IMR-90 (cell line): ENCODE results near the gene SAT2. TPM values are rescaled to one million over a fixed set of nuclear protein-coding genes. Genes with fewer than 3 reads are reported as not detected.

ENCODE experiments used
- ATAC-seq: fragments of 200-7000 bp; cut with Tn5 transposase; 2 replicates; pipeline ENCODE4 v1.9.1; 2020; ENCODE audit warnings: low read depth, mild to moderate bottlenecking, moderate library complexity
- BruUV-seq: library from RNA; stranded (reverse); fragments of 400-500 nt; replicated peaks from 2 replicates; lab custom pipeline; 2021; lab: Mats Ljungman, UMichigan
- CTCF ChIA-PET: fragments of 300-600 bp; formaldehyde crosslinking; extraction: SDS; loops from one replicate; lab custom pipeline; 2021; ENCODE audit warnings: antibody characterized with exemption; lab: Yijun Ruan, JAX
- POLR2A ChIA-PET: fragments of 300-600 bp; sonication (Branson Sonifier 250); formaldehyde crosslinking; loops from one replicate; lab custom pipeline; 2022; ENCODE audit warnings: antibody characterized with exemption; ENCODE audit not compliant: unreplicated experiment; lab: Charles Lee
- DNase-seq: peaks from one replicate; pipeline ENCODE4 v3.0.0; 2013
- H2AFZ ChIP-seq: replicated peaks from 2 replicates; pipeline ENCODE3; 2013; ENCODE audit warnings: low read length, mild to moderate bottlenecking; ENCODE audit not compliant: poor library complexity
- H2AK5ac ChIP-seq: 2 replicates; pipeline ENCODE4 v1.6.1; 2013; ENCODE audit warnings: low read depth, low read length, inconsistent platforms
- H2AK9ac ChIP-seq: replicated peaks from 2 replicates; pipeline ENCODE3; 2013; ENCODE audit warnings: mild to moderate bottlenecking, low read depth, low read length, moderate library complexity; ENCODE audit not compliant: poor library complexity
- H2BK120ac ChIP-seq: 2 replicates; pipeline ENCODE4 v1.6.1; 2013; ENCODE audit warnings: low read depth, low read length, inconsistent platforms
- H2BK15ac ChIP-seq: 3 replicates; pipeline ENCODE4 v1.6.1; 2013; ENCODE audit warnings: low read depth, low read length, inconsistent platforms
- H2BK20ac ChIP-seq: 2 replicates; pipeline ENCODE4 v1.6.1; 2013; ENCODE audit warnings: low read depth, mild to moderate bottlenecking, inconsistent platforms, low read length, moderate library complexity
- H2BK5ac ChIP-seq: 2 replicates; pipeline ENCODE4 v1.6.1; 2013; ENCODE audit warnings: mild to moderate bottlenecking, low read depth, low read length, inconsistent platforms; ENCODE audit not compliant: poor library complexity, severe bottlenecking
- H3K14ac ChIP-seq: replicated peaks from 2 replicates; pipeline ENCODE4 v1.6.1; 2013; ENCODE audit warnings: low read depth, low read length, inconsistent platforms
- H3K18ac ChIP-seq: 2 replicates; pipeline ENCODE4 v1.6.1; 2013; ENCODE audit warnings: low read depth, low read length, control low read depth
- H3K23ac ChIP-seq: 2 replicates; pipeline ENCODE4 v1.6.1; 2013; ENCODE audit warnings: low read depth, low read length, inconsistent platforms
- H3K27ac ChIP-seq: 2 replicates; pipeline ENCODE4 v1.5.1; 2013; ENCODE audit warnings: mild to moderate bottlenecking, control low read depth, low read length; ENCODE audit not compliant: insufficient read depth
- H3K27me3 ChIP-seq: 2 replicates; pipeline ENCODE4 v1.6.1; 2013; ENCODE audit warnings: low read length; ENCODE audit not compliant: control insufficient read depth, insufficient read depth
- H3K36me3 ChIP-seq: 2 replicates; pipeline ENCODE4 v1.6.1; 2013; ENCODE audit warnings: low read length, mixed read lengths; ENCODE audit not compliant: control insufficient read depth, insufficient read depth
- H3K4ac ChIP-seq: 2 replicates; pipeline ENCODE4 v1.6.1; 2013; ENCODE audit warnings: low read depth, low read length, inconsistent platforms
- H3K4me1 ChIP-seq: 2 replicates; pipeline ENCODE4 v1.6.1; 2013; ENCODE audit warnings: low read length, mixed read lengths; ENCODE audit not compliant: control insufficient read depth, insufficient read depth
- H3K4me2 ChIP-seq: 2 replicates; pipeline ENCODE4 v1.6.1; 2013; ENCODE audit warnings: low read depth, mild to moderate bottlenecking, control low read depth, low read length, moderate library complexity
- H3K4me3 ChIP-seq: 2 replicates; pipeline ENCODE4 v1.5.1; 2013; ENCODE audit warnings: low read depth, mild to moderate bottlenecking, control low read depth, low read length, moderate library complexity; ENCODE audit not compliant: insufficient read depth
- H3K56ac ChIP-seq: 2 replicates; pipeline ENCODE4 v1.6.1; 2013; ENCODE audit warnings: low read length, inconsistent platforms; ENCODE audit not compliant: insufficient read depth; ENCODE audit errors: extremely low read depth
- H3K79me1 ChIP-seq, 2 experiments: 2 replicates each; pipeline ENCODE4 v1.6.1; 2013; ENCODE audit warnings: low read length in 2 of 2, inconsistent platforms in 1 of 2, low read depth in 1 of 2
- H3K9ac ChIP-seq: 2 replicates; pipeline ENCODE4 v1.6.1; 2013; ENCODE audit warnings: low read depth, low read length, control low read depth
- H3K9me1 ChIP-seq: 2 replicates; pipeline ENCODE4 v1.6.1; 2013; ENCODE audit warnings: low read length, inconsistent platforms; ENCODE audit not compliant: insufficient read depth
- H3K9me3 ChIP-seq: 2 replicates; pipeline ENCODE4 v1.6.1; 2013; ENCODE audit warnings: low read length; ENCODE audit not compliant: control insufficient read depth, insufficient read depth
- H4K20me1 ChIP-seq: 2 replicates; pipeline ENCODE4 v1.6.1; 2013; ENCODE audit warnings: low read length, inconsistent platforms; ENCODE audit not compliant: insufficient read depth
- H4K5ac ChIP-seq: 2 replicates; pipeline ENCODE4 v1.6.1; 2013; ENCODE audit warnings: mild to moderate bottlenecking, low read depth, low read length, control low read depth
- H4K8ac ChIP-seq, 2 experiments: 2 replicates each; pipeline ENCODE4 v1.6.1; 2013; ENCODE audit warnings: low read depth in 2 of 2, low read length in 2 of 2, control low read depth in 1 of 2, inconsistent platforms in 1 of 2
- H4K91ac ChIP-seq: 2 replicates; pipeline ENCODE4 v1.6.1; 2013; ENCODE audit warnings: low read depth, low read length, inconsistent platforms; ENCODE audit not compliant: insufficient read depth
- BHLHE40 ChIP-seq: fragments of 150-350 bp; IDR thresholded peaks from 2 replicates; pipeline ENCODE4 v1.6.1; 2016; ENCODE audit warnings: mild to moderate bottlenecking, low read depth, low read length
- CEBPB ChIP-seq: IDR thresholded peaks from 2 replicates; pipeline ENCODE4 v1.6.1; 2012; ENCODE audit warnings: low read depth, low read length, improper control_type of control experiment
- CHD1 ChIP-seq: IDR thresholded peaks from 2 replicates; pipeline ENCODE4 v1.6.1; 2012; ENCODE audit warnings: low read depth, low read length, improper control_type of control experiment
- CTCF ChIP-seq: conservative IDR thresholded peaks from 2 replicates; pipeline ENCODE4 v1.5.1; 2012; ENCODE audit warnings: mild to moderate bottlenecking, low read depth, low read length, improper control_type of control experiment
- FOS ChIP-seq: fragments of 150-350 bp; IDR thresholded peaks from 2 replicates; pipeline ENCODE4 v1.6.1; 2016; ENCODE audit warnings: low read depth, low read length
- MAFK ChIP-seq: IDR thresholded peaks from 2 replicates; pipeline ENCODE4 v1.6.1; 2012; ENCODE audit warnings: low read depth, low read length, improper control_type of control experiment
- MAZ ChIP-seq: IDR thresholded peaks from 2 replicates; pipeline ENCODE4 v1.6.1; 2012; ENCODE audit warnings: low read depth, mild to moderate bottlenecking, low read length, improper control_type of control experiment, moderate library complexity, borderline replicate concordance
- MXI1 ChIP-seq: IDR thresholded peaks from 2 replicates; pipeline ENCODE4 v1.6.1; 2012; ENCODE audit warnings: low read depth, mild to moderate bottlenecking, low read length, moderate library complexity, borderline replicate concordance
- NFE2L2 ChIP-seq: fragments of 150-350 bp; IDR thresholded peaks from 2 replicates; pipeline ENCODE4 v1.6.1; 2016; ENCODE audit warnings: low read depth, mild to moderate bottlenecking, low read length
- POLR2A ChIP-seq: IDR thresholded peaks from 2 replicates; pipeline ENCODE4 v1.6.1; 2012; ENCODE audit warnings: mild to moderate bottlenecking, low read depth, low read length
- RAD21 ChIP-seq: IDR thresholded peaks from 2 replicates; pipeline ENCODE4 v1.6.1; 2012; ENCODE audit warnings: low read length, improper control_type of control experiment
- RCOR1 ChIP-seq: IDR thresholded peaks from 2 replicates; pipeline ENCODE4 v1.6.1; 2012; ENCODE audit warnings: mild to moderate bottlenecking, low read length, improper control_type of control experiment; ENCODE audit not compliant: insufficient replicate concordance
- RFX5 ChIP-seq: IDR thresholded peaks from 2 replicates; pipeline ENCODE4 v1.8.0; 2012; ENCODE audit warnings: low read depth, mild to moderate bottlenecking, low read length, moderate library complexity
- SMC3 ChIP-seq: fragments of 150-350 bp; IDR thresholded peaks from 2 replicates; pipeline ENCODE4 v1.6.1; 2016; ENCODE audit warnings: low read depth, mild to moderate bottlenecking, antibody characterized with exemption, low read length, moderate library complexity
- USF2 ChIP-seq: fragments of 150-350 bp; IDR thresholded peaks from 2 replicates; pipeline ENCODE4 v1.6.1; 2017; ENCODE audit warnings: mild to moderate bottlenecking, antibody characterized with exemption, low read length, low read depth
- WGBS, 2 experiments: methylation state at CpG; one replicate each; pipeline versions ENCODE4 v1.1.5 to v1.1.7; 2013; ENCODE audit warnings: missing lambda C conversion rate in 2 of 2; ENCODE audit not compliant: insufficient read length in 1 of 2; ENCODE audit errors: extremely low coverage in 2 of 2; 5-methylcytosine and 5-hydroxymethylcytosine counted together
- dilution Hi-C: fragments of 300-500 bp; cut with HindIII; formaldehyde crosslinking; loops from one replicate; pipeline ENCODE4 v1.14.3; 2018; ENCODE audit warnings: low sequenced_read_pairs; ENCODE audit not compliant: unreplicated experiment
- in situ Hi-C: fragments of 300-500 bp; cut with MboI; formaldehyde crosslinking; loops from 3 replicates; pipeline ENCODE4 v1.14.3; 2019; ENCODE audit warnings: low sequenced_read_pairs, inconsistent platforms, mixed read lengths
- intact Hi-C: fragments of 100-400 bp; cut with micrococcal nuclease; formaldehyde crosslinking; loops from 2 replicates; pipeline ENCODE4 v1.10.0; 2022
- polyA plus RNA-seq, 3 experiments: library from polyadenylated mRNA; depleted of rRNA; stranded (reverse); fragments of >200 nt; gene quantifications; 2 replicates each; pipeline ENCODE4 v1.2.3, GENCODE V29; 2012; ENCODE audit warnings: low replicate concordance in 1 of 3
- total RNA-seq: library from RNA; depleted of rRNA; stranded (reverse); fragments of >200 nt; gene quantifications from 2 replicates; pipeline ENCODE4 v1.2.3, GENCODE V29; 2012
- TF ChIP-seq, protein P1 (sequence below): fragments of 150-350 bp; IDR thresholded peaks from 2 replicates; pipeline ENCODE4 v1.6.1; 2016; ENCODE audit warnings: low read depth, mild to moderate bottlenecking, low read length, moderate library complexity, borderline replicate concordance

Gene SAT2
- total and polyA plus RNA-seq, 2 of the 4 experiments (the other 2 are of a cell fraction), result 20.4 to 45.9 TPM

DNA sequence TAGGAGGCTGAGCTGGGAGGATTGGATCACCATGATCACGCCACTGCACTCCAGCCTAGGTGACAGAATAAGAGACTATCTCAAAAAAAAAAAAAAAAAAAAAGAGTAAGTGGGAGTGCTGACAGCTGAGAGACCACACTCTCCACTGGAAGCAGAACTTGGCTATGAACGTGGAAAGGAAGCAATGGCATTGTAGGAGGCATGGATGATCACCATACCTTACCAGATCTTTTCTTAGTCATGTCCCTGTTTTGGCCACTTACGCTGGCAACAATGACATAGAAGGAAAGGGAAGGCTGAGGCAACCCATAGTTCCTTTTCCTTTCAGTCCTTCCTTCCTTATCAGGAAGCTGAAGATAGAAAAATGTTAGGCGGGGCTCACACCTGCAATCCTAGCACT, 19.4 kb upstream of the SAT2 start:
- H3K23ac ChIP-seq, result no peak overlapping the region
- H4K20me1 ChIP-seq, result no peaks in the 10 kb centered on the region; the same call in 1 of the 2 replicates
- H2BK120ac ChIP-seq, result no peak overlapping the region
- H3K4me1 ChIP-seq, result peaks cover 6% of the 10 kb centered on the region; the same call in 1 of the 2 replicates
- no peak overlapping the region for H2AK9ac ChIP-seq
- H3K9me3 ChIP-seq, result no peaks in the 10 kb centered on the region
- BruUV-seq, result no TSS peak
- no peaks in the 10 kb centered on the region for H3K9me1 ChIP-seq
- no peak overlapping the region for H4K5ac ChIP-seq
- H3K9ac ChIP-seq, result no peak overlapping the region
- DNase-seq (no peak), ATAC-seq (no peak)
- no peak overlapping the region for H3K4me2 ChIP-seq
- WGBS, 2 experiments, result no CpG with 5 or more reads among the region's 4 CpGs
- no peak overlapping the region for H4K91ac ChIP-seq
- ChIA-PET CTCF (interaction anchor here (0.6 kb wide), 1 partner anchor 41 kb away, joined by 3 read pairs; no protein-coding TSS in a partner anchor), POLR2A (no interaction called here)
- H2BK15ac ChIP-seq, result no peak overlapping the region
- peaks cover 27% of the 10 kb centered on the region for H3K27me3 ChIP-seq
- no peak overlapping the region for H3K14ac ChIP-seq
- dilution Hi-C loops, result no loop called here
- H3K27ac ChIP-seq, result no peak overlapping the region
- H3K36me3 ChIP-seq, result no peaks in the 10 kb centered on the region
- H3K18ac ChIP-seq, result no peak overlapping the region
- H3K4ac ChIP-seq, result no peak overlapping the region
- H2AFZ ChIP-seq, result no peak overlapping the region
- H2AK5ac ChIP-seq, result no peak overlapping the region
- H3K4me3 ChIP-seq, result no peak overlapping the region
- H2BK5ac ChIP-seq, result no peak overlapping the region
- in situ Hi-C loops, result no loop called here
- H3K56ac ChIP-seq, result no peak overlapping the region
- intact Hi-C loops, result no loop called here
- TF ChIP-seq CTCF (no peak), RFX5 (no peak), POLR2A (no peak), CEBPB (no peak), RCOR1 (no peak), MAZ (no peak), SMC3 (no peak), NFE2L2 (no peak), MAFK (no peak), RAD21 (no peak), MXI1 (no peak), FOS (no peak), CHD1 (no peak), USF2 (no peak), BHLHE40 (no peak)
- TF ChIP-seq, protein P1, sequence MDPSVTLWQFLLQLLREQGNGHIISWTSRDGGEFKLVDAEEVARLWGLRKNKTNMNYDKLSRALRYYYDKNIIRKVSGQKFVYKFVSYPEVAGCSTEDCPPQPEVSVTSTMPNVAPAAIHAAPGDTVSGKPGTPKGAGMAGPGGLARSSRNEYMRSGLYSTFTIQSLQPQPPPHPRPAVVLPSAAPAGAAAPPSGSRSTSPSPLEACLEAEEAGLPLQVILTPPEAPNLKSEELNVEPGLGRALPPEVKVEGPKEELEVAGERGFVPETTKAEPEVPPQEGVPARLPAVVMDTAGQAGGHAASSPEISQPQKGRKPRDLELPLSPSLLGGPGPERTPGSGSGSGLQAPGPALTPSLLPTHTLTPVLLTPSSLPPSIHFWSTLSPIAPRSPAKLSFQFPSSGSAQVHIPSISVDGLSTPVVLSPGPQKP, result no peak
- no peak overlapping the region for H4K8ac ChIP-seq
- no peak overlapping the region for H2BK20ac ChIP-seq
- no peaks in the 10 kb centered on the region for H3K79me1 ChIP-seq
